KG1 (cell line): ENCODE results near the gene SYTL1.

Experiments used
- DNase-seq: peaks from one replicate; lab custom pipeline; 2025; lab: John Stamatoyannopoulos, UW

The SYTL1 gene

GRCh38 chr1:27348861-27349783, 7.3 kb downstream of the SYTL1 start:
- DNase-seq = no peak

DNA sequence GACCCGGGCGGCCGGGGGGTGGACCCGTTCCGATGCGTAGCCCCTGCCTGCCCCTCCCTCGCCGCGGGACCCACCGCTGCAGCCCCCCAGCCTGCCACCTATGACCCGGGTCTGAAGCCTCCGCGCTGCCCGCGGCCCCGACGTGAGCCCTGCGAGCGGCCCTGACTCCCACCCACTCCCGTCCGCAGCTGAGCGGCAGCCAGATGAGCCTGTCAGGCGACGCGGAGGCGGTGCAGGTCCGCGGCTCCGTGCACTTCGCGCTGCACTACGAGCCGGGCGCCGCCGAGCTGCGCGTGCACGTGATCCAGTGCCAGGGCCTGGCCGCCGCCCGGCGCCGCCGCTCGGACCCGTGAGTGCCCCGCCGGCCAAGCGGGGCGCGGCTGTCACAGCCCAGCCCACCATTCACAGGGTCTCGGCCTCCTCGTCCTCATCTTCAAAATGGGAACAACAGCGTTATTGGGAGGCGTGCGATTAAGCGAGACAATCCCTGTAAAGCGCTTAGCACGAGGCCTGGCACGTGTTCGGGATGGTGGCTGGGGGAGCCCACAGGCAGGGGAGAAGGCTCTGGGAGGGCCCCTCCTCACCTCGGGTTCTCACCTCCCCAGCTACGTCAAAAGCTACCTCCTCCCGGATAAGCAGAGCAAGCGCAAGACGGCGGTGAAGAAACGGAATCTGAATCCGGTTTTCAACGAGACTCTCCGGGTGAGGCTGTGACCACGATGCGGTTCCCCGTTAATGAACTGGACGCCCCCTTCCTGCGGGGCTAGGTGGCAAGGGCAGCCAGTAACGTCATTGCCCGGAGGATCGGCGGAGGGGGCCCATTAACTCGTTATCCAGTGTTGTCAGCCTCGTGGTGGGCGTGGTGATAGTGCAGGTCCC, 8.2 kb downstream of the SYTL1 start:
- DNase-seq = no peak

- no peak for DNase-seq
Observed at GRCh38 chr1:27350663-27351540, 9.1 kb downstream of the SYTL1 start.

DNA sequence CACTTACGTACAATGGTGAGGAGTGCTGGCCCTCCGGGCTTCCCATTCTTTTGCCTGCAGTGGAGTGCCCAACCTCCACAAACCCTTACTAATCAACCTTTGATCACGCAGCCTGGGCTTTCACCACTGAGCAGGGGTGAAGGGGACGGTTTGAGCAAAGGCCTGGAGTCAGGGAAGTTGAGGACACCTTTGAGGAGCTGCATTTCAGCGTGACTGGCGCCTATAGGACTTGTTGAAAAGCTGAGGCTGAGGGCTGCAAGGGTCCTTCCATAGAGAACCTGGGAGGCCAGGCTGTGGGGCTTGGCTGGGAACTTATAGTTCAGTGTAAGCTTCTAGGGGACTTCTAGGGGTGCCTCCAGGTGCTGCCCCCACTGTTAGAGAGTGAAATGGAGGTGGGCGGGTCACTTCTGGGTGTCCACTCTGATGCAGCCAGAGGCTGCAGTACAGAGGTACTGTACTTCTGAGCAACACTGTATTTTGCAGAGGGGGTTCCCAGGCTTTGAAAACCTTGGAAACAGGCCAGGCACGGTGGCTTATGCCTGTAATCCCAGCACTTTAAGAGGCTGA, 9.8 kb downstream of the SYTL1 start:
- DNase-seq = no peak

DNA sequence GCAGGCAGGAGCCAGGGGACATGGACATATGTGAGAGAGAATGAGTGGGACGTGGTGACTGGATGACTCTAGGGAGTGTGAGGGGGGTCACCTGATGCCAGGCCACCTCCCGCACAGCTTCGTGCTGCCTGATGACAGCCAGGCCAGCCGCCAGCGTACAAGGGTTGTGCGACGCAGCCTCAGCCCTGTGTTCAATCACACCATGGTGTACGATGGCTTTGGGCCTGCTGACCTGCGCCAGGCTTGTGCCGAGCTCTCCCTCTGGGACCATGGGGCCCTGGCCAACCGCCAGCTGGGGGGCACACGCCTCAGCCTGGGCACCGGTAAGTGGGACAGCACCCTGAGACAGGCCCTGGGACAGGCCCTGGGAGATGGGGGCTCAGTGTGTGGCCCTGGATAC, 11.3 kb downstream of the SYTL1 start:
- DNase-seq = no peak

DNA sequence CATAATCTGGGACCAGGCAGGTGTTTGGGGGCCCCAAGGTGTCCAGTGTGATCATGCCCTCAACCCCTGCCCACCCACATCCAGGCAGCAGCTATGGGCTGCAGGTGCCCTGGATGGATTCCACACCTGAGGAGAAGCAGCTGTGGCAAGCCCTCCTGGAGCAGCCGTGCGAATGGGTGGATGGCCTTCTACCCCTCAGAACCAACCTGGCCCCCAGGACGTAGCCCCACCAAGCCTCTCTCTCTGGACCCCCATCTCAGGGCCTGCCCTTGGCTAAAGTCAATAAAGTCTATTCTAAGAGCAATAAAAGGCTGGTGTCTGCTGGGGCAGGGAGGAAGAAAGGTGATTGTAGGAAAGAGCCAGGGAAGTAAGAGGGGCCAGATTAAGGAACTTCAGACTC, 11.8 kb downstream of the SYTL1 start:
- DNase-seq = no peak

DNA sequence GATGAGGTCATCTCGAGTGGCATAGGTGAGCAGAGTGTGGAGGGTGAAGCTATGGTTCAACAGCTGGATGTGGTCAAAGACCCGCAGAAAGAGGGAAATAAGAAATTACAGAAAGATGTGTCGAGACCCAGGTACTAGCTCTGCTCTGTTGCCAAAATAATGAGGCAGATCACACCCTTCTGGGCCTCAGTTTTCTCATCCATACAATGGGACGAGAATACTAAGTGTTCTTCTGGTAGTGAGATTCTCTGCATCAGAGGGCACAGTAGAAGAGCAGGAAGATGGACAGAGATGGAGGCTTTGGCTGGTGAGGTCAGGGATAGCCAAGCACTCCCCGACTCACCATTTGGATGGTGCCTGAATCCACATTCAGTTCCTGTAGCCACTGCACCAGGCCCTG, 13.9 kb downstream of the SYTL1 start:
- no peak for DNase-seq

GRCh38 chr1:27356277-27356618, 14.4 kb downstream of the SYTL1 start:
- DNase-seq = no peak

- no peak for DNase-seq
Observed at GRCh38 chr1:27356619-27357280, 14.9 kb downstream of the SYTL1 start.

GRCh38 chr1:27357281-27358037, 15.6 kb downstream of the SYTL1 start:
- DNase-seq = no peak

DNA sequence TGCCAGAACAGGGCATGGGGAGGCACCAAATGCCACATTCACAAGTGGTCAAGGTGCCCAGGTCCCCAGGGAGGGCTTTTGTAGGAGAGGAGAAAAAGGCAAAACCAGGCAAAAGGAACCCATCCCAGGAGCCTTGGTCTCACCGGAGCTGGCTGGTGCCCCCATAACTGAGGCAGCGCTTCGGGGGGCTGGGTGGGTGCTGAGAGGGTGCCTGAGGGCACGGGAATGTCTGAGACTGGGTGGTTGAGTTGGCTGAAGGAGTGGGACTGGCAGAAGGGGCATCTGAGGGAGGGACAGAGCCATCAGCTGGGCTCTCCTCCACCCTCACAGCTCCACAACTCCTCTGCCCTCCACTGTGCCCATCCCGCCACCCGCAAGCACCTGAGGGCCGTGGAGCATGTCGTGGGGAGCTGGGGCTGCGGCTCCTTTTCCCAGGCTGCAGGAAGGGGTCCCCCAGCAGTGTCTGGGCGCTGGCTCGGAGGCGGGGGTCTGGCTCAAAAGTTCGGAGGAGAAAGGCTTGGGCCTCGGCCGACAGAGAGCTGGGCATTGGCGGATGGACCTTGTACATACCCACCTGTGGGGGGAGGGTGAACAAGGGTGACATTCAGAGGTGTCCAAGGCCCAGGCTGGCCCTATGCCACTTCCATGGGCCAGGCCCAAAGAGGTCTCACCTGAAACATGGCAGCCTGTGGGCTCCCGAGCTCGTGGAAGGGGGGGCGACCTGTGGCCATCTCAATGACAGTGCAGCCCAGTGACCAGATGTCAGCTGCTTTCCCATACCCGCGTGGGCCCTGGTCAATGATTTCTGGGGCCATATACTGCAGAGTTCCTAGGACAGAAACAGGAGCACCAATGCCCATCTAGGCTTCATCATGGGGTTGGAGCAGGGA, 16.5 kb downstream of the SYTL1 start:
- no peak for DNase-seq

DNA sequence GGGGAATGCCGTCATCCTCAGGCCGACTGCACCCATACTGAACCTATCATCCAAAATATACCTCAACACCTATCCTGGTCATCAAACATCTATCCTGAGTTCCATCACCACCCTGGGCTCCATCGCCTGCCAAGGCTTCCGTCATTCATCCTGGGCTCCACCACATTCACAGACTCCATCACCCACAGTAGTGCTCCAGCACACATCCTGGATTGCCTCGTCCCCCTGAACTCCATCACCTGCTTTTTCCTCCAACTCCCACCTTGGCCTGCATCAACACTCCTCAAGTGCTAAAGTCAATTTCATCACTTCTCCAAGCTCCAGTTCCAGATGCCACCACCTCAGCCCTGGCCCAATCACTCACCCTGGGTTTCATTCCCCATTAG, 17.1 kb downstream of the SYTL1 start:
- DNase-seq = no peak

DNA sequence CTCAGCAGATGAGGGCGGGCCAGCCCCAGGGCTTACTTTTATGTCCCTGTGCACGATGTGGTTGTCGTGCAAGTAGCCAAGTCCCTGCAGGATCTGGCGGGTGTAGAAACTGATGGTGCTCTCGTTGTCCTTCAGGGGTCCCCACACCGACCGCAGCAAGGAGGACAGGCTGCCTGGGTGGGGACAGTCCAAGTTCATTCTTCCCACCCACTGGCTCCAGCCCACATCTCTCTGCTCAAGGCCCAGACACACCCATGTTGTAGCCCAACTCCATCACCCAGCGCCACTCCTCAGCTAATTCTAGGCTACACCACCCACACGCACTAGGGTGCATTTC, 18.0 kb downstream of the SYTL1 start:
- DNase-seq = no peak

- no peak for DNase-seq
Observed at GRCh38 chr1:27360159-27361043, 18.6 kb downstream of the SYTL1 start.

GRCh38 chr1:27361044-27361402, 19.2 kb downstream of the SYTL1 start:
- no peak for DNase-seq

DNA sequence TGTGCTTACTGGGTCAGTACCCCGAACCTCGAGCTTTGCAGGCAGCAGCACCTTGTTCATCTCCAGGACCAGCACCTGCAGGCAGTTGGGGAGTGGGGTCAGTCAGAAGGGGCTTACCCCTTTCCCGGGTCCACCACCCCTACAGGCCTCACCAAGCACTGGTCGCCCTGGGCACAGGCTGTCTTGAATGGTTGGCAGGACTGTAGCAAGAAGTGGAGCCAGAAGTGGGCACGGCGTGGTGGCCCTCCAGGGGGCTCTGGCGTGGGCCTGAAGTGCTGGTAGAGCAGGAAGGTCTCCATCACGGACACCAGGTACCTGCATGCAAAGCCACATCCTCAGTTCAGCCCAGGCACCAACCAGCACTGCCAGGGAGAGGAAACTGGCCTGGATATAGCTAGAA, 19.7 kb downstream of the SYTL1 start:
- DNase-seq = no peak

DNA sequence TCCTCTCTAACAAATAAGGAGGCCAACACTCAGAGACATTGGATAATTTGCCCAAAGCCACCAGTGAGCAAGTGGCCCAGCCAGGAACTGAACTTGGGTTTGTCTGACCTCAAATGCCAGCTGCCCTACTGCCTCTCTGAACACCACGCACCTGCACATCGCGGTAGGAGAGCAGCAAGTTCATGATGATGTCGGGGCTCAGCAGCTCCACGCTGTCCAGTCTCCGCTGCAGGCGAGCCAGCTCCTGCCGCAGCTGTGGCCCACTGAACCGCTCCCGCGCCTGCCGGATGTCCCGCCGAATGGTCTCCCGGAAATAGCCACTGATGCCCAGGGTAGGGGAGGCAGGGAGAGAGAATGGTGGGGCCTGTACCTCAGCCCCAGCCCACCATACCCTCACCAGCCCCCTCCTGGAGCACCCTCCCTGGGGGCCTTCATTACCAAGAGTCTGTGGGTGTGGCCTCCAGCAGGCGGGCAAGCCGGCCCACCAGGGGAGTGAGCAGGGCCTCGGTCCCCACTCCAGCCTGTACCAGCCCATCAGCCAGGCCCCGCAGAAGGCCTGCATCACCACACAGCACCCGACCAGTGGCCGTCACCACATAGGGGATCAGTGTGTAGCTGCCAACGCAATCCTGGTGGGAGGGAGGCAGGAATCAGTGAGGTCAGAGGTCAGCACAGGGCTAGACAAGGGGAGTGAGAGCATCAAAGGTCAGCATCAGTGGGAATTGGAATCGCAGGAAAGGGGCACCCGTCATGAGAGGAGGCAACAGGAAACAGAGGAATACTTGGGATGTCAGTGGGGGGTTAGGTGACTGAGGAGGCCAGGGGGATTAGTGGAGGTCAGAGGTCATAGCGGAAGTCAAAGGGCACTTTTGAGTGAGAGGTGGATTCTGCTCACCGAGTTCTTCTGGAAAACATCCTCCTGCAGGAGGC, 22.2 kb downstream of the SYTL1 start:
- no peak for DNase-seq
